ENCODE measurements around the gene BGN. TPM values are rescaled to one million over a fixed set of nuclear protein-coding genes. Genes with fewer than 3 reads are reported as not detected.

BGN gene
- total RNA-seq, 1 experiment from 2014 or later: 0.37 TPM

DNA sequence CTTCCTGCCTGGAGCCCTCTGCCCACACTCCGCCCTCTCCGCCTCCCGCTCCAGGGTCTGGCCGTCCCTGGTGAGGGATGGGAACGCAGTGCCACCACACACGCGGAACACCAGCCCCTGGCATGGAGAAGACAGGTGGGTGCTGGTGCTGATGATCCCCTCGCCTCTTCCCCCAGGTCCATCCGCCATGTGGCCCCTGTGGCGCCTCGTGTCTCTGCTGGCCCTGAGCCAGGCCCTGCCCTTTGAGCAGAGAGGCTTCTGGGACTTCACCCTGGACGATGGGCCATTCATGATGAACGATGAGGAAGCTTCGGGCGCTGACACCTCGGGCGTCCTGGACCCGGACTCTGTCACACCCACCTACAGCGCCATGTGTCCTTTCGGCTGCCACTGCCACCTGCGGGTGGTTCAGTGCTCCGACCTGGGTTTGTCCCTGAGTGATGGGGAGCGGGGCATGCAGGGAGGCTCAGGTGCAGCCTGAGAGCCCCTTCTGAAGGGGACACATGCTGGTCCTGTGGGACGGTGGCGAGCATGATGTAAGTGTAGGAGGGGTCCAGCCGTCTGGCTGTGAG, 9.8 kb downstream of the BGN start:
- ATAC-seq (no peak), DNase-seq (ENCODE audit: low read depth, low spot score) (no peak)
- Histone ChIP-seq H3K27ac (ENCODE audit: low read depth, low read length) (no peak overlapping the region), H3K36me3 (ENCODE audit: control insufficient read depth in 1 of 2, insufficient read depth in 2 of 2, low read length in 2 of 2) (no peaks in the 10 kb centered on the region), H3K9ac (ENCODE audit: low read length) (no peak overlapping the region), H3K9me3 (ENCODE audit: control insufficient read depth in 1 of 2, insufficient read depth in 1 of 2, low read depth in 1 of 2, low read length in 2 of 2) (no peaks in the 10 kb centered on the region), H3K79me2 (ENCODE audit: insufficient read depth, low read length) (no peaks in the 10 kb centered on the region), H3K27me3 (ENCODE audit: insufficient read depth, low read length) (no peaks in the 10 kb centered on the region), H3K4me3 (replicated peaks in 1 of 2; ENCODE audit: low read depth in 1 of 2, low read length in 2 of 2) (no peak overlapping the region), H3K4me1 (ENCODE audit: control insufficient read depth in 1 of 2, insufficient read depth in 2 of 2, low read length in 2 of 2) (peaks cover 0 to 5% of the 10 kb centered on the region in 2 experiments; a peak in 1 of 4 replicates), H2AFZ (ENCODE audit: low read depth, low read length, poor library complexity, severe bottlenecking) (no peak overlapping the region), H3K4me2 (ENCODE audit: low read length) (no peak overlapping the region), H3K9me2 (ENCODE audit: insufficient read depth) (no peaks in the 10 kb centered on the region), H4K20me1 (ENCODE audit: insufficient read depth) (no peaks in the 10 kb centered on the region)
- ChIA-PET RAD21 (ENCODE audit: low non-redundant PET in 1 of 2, low total read pairs in 2 of 2, uncharacterized antibody in 2 of 2, unreplicated experiment in 2 of 2) (no interaction called here), CTCF (no interaction called here), POLR2A (no interaction called here)
- no peak for TF ChIP-seq ZFX (IDR thresholded peaks at IDR 0.05)
- TF ChIP-seq SRF (IDR thresholded peaks at IDR 0.05; ENCODE audit: low read depth): no peak
- TF ChIP-seq EZH2 (IDR thresholded peaks at IDR 0.05): no peak
- TF ChIP-seq, protein P1, sequence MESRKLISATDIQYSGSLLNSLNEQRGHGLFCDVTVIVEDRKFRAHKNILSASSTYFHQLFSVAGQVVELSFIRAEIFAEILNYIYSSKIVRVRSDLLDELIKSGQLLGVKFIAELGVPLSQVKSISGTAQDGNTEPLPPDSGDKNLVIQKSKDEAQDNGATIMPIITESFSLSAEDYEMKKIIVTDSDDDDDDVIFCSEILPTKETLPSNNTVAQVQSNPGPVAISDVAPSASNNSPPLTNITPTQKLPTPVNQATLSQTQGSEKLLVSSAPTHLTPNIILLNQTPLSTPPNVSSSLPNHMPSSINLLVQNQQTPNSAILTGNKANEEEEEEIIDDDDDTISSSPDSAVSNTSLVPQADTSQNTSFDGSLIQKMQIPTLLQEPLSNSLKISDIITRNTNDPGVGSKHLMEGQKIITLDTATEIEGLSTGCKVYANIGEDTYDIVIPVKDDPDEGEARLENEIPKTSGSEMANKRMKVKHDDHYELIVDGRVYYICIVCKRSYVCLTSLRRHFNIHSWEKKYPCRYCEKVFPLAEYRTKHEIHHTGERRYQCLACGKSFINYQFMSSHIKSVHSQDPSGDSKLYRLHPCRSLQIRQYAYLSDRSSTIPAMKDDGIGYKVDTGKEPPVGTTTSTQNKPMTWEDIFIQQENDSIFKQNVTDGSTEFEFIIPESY (IDR thresholded peaks at IDR 0.05; ENCODE audit: extremely low read depth, insufficient replicate concordance, low read length): no peak
- TF ChIP-seq, protein P2, sequence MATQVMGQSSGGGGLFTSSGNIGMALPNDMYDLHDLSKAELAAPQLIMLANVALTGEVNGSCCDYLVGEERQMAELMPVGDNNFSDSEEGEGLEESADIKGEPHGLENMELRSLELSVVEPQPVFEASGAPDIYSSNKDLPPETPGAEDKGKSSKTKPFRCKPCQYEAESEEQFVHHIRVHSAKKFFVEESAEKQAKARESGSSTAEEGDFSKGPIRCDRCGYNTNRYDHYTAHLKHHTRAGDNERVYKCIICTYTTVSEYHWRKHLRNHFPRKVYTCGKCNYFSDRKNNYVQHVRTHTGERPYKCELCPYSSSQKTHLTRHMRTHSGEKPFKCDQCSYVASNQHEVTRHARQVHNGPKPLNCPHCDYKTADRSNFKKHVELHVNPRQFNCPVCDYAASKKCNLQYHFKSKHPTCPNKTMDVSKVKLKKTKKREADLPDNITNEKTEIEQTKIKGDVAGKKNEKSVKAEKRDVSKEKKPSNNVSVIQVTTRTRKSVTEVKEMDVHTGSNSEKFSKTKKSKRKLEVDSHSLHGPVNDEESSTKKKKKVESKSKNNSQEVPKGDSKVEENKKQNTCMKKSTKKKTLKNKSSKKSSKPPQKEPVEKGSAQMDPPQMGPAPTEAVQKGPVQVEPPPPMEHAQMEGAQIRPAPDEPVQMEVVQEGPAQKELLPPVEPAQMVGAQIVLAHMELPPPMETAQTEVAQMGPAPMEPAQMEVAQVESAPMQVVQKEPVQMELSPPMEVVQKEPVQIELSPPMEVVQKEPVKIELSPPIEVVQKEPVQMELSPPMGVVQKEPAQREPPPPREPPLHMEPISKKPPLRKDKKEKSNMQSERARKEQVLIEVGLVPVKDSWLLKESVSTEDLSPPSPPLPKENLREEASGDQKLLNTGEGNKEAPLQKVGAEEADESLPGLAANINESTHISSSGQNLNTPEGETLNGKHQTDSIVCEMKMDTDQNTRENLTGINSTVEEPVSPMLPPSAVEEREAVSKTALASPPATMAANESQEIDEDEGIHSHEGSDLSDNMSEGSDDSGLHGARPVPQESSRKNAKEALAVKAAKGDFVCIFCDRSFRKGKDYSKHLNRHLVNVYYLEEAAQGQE (IDR thresholded peaks at IDR 0.05; ENCODE audit: low read depth): no peak
- TF ChIP-seq ZNF274 (IDR thresholded peaks at IDR 0.05; ENCODE audit: low read depth, low read length): no peak
- TF ChIP-seq TCF7L2 (IDR thresholded peaks at IDR 0.05; ENCODE audit: borderline replicate concordance, extremely low read depth, insufficient read depth, insufficient read length): no peak
- intact Hi-C loops (cut with micrococcal nuclease): loop anchor here (10.0 kb wide), 1 partner anchor 470 kb away; no protein-coding TSS in a partner anchor
- no TSS peak for BruUV-seq (replicated peaks)

Data from HCT116 (cell line).